GM12865 (cell line): Measurements from ENCODE around the gene STXBP1.

Source experiments
- DNase-seq: peaks from one replicate; pipeline ENCODE4 v3.0.0; 2010; ENCODE audit warnings: low read depth
- H3K4me3 ChIP-seq: 2 replicates; pipeline ENCODE4 v1.5.1; 2011; ENCODE audit warnings: mild to moderate bottlenecking, low read depth, low read length, control low read depth
- CTCF ChIP-seq: IDR thresholded peaks from 2 replicates; pipeline ENCODE4 v1.5.1; 2011; ENCODE audit warnings: low read length, control low read depth, low read depth, inconsistent platforms; ENCODE audit not compliant: insufficient read depth; ENCODE audit errors: missing control alignments

The STXBP1 gene

GRCh38 chr9:127587966-127588365 lies 24.1 kb upstream of the STXBP1 start:
- H3K4me3 ChIP-seq, result no peak overlapping the region
- TF ChIP-seq CTCF, result no peak
- DNase-seq, result no peak

- TF ChIP-seq CTCF, result no peak
- H3K4me3 ChIP-seq, result no peak overlapping the region
- no peak for DNase-seq
These were observed 23.2 kb upstream of the STXBP1 start for GRCh38 chr9:127588740-127589506.

- peak; percentile 75 for TF ChIP-seq CTCF
- DNase-seq, result peak; percentile 47
- no peak overlapping the region for H3K4me3 ChIP-seq
These were observed 22.1 kb upstream of the STXBP1 start for GRCh38 chr9:127589955-127590370.

- no peak for TF ChIP-seq CTCF
- no peak overlapping the region for H3K4me3 ChIP-seq
- DNase-seq, result no peak
These were observed 16.5 kb upstream of the STXBP1 start for GRCh38 chr9:127595611-127596010.

GRCh38 chr9:127598839-127599549 lies 13.1 kb upstream of the STXBP1 start:
- no peak for TF ChIP-seq CTCF
- no peak for DNase-seq
- no peak overlapping the region for H3K4me3 ChIP-seq

- no peak overlapping the region for H3K4me3 ChIP-seq
- no peak for DNase-seq
- no peak for TF ChIP-seq CTCF
These were observed 12.6 kb upstream of the STXBP1 start for GRCh38 chr9:127599550-127599891.
